GM21528 (cell line): ENCODE data around the gene ZNF354C.

Experiments
- ATAC-seq: cut with Tn5 transposase; IDR thresholded peaks from one replicate; pipeline ENCODE4 v1.9.1; 2021; ENCODE audit warnings: mild to moderate bottlenecking, moderate library complexity; ENCODE audit not compliant: unreplicated experiment, low FRiP score

Gene ZNF354C

GRCh38 chr5:179126506-179126991 lies 66.4 kb downstream of the ZNF354C start:
- ATAC-seq: no peak

GRCh38 chr5:179127136-179128040 lies 67.2 kb downstream of the ZNF354C start:
- ATAC-seq: no peak

GRCh38 chr5:179128041-179128365 lies 67.8 kb downstream of the ZNF354C start:
- no peak for ATAC-seq

- no peak for ATAC-seq
Observed at GRCh38 chr5:179128976-179129375, 68.8 kb downstream of the ZNF354C start.

- ATAC-seq: no peak
Observed at GRCh38 chr5:179129607-179130071, 69.5 kb downstream of the ZNF354C start.

GRCh38 chr5:179130101-179130681 lies 70.0 kb downstream of the ZNF354C start:
- no peak for ATAC-seq

GRCh38 chr5:179131321-179131835 lies 71.2 kb downstream of the ZNF354C start:
- ATAC-seq: no peak

- no peak for ATAC-seq
Observed at GRCh38 chr5:179131886-179132585, 71.9 kb downstream of the ZNF354C start.

- no peak for ATAC-seq
Observed at GRCh38 chr5:179132586-179133355, 72.6 kb downstream of the ZNF354C start.
